CD4-positive, alpha-beta T cell (primary cell): ENCODE results near the gene PIGL. TPM values are rescaled to one million over a fixed set of nuclear protein-coding genes. Genes with fewer than 3 reads are reported as not detected.

ENCODE experiments used
- ATAC-seq: fragments of 200-7000 bp; cut with Tn5 transposase; one replicate; pipeline ENCODE4 v1.10.0; 2022; ENCODE audit warnings: mild to moderate bottlenecking; ENCODE audit not compliant: poor library complexity
- CTCF ChIA-PET: fragments of 350-600 bp; sonication (Branson Sonifier 250); formaldehyde crosslinking; loops from one replicate; lab custom pipeline; 2021; ENCODE audit warnings: antibody characterized with exemption, inconsistent platforms; lab: Charles Lee
- POLR2A ChIA-PET: fragments of 350-600 bp; sonication (Branson Sonifier 250); formaldehyde crosslinking; loops from one replicate; lab custom pipeline; 2021; ENCODE audit warnings: antibody characterized with exemption, inconsistent platforms; lab: Charles Lee
- DNase-seq, 14 experiments: peaks; one replicate each; pipeline ENCODE4 v3.0.0-alpha.2; 2013 to 2020; ENCODE audit warnings: mixed read lengths in 2 of 14
- H3K27ac ChIP-seq, 2 donors: one replicate each; pipeline versions ENCODE4 v1.5.1 to v1.7.0; 2013; ENCODE audit warnings: low read length in 2 of 2, low read depth in 1 of 2, mild to moderate bottlenecking in 1 of 2
- H3K27me3 ChIP-seq, 2 experiments: 1 replicate in 1 of 2; 2 replicates in 1 of 2; pipeline versions ENCODE4 v1.6.1 to v1.7.0; 2013; ENCODE audit warnings: low read length in 2 of 2, control low read depth in 1 of 2, mild to moderate bottlenecking in 1 of 2, moderate library complexity in 1 of 2; ENCODE audit not compliant: insufficient read depth in 2 of 2, control insufficient read depth in 1 of 2
- H3K36me3 ChIP-seq: one replicate; pipeline ENCODE4 v1.6.1; 2013; ENCODE audit warnings: low read length, control low read depth; ENCODE audit not compliant: insufficient read depth
- H3K4me1 ChIP-seq: one replicate; pipeline ENCODE4 v1.6.1; 2013; ENCODE audit warnings: low read length, control low read depth; ENCODE audit not compliant: insufficient read depth
- H3K4me3 ChIP-seq: one replicate; pipeline ENCODE4 v1.5.1; 2013; ENCODE audit warnings: mild to moderate bottlenecking, low read length, moderate library complexity
- H3K9me3 ChIP-seq, 2 experiments: 1 replicate in 1 of 2; 2 replicates in 1 of 2; pipeline versions ENCODE4 v1.6.1 to v1.7.0; 2013; ENCODE audit warnings: low read length in 2 of 2, mild to moderate bottlenecking in 2 of 2, control low read depth in 1 of 2, moderate library complexity in 1 of 2; ENCODE audit not compliant: control insufficient read depth in 1 of 2, insufficient read depth in 1 of 2
- H3K27ac Mint-ChIP-seq: one replicate; pipeline ENCODE4 v1.8.0; 2020; ENCODE audit warnings: mixed read lengths
- H3K27me3 Mint-ChIP-seq: one replicate; pipeline ENCODE4 v1.8.0; 2021; ENCODE audit warnings: mixed read lengths
- H3K36me3 Mint-ChIP-seq: one replicate; pipeline ENCODE4 v1.8.0; 2021; ENCODE audit warnings: low read depth, mixed read lengths
- H3K4me1 Mint-ChIP-seq: one replicate; pipeline ENCODE4 v1.8.0; 2021; ENCODE audit warnings: low read depth, mixed read lengths
- H3K4me3 Mint-ChIP-seq: one replicate; pipeline ENCODE4 v1.8.0; 2020; ENCODE audit warnings: mild to moderate bottlenecking, mixed read lengths
- H3K9me3 Mint-ChIP-seq: one replicate; pipeline ENCODE4 v1.8.0; 2020; ENCODE audit warnings: mixed read lengths
- CTCF ChIP-seq: fragments of 200-600 bp; IDR thresholded peaks from one replicate; pipeline ENCODE4 v1.8.0; 2022; ENCODE audit warnings: antibody characterized with exemption, mild to moderate bottlenecking
- intact Hi-C, 2 experiments: fragments of 100-400 bp; cut with DNase I in 1 of 2; cut with micrococcal nuclease in 1 of 2; formaldehyde crosslinking; loops; one replicate each; pipeline versions ENCODE4 v1.15.1 to v1.9.0; 2023 to 2025; cut with DNase I, micrococcal nuclease
- total RNA-seq, 174 experiments: library from RNA in 2 of 174; stranded (reverse) in 2 of 174; gene quantifications; one replicate each; pipeline ENCODE4 v1.2.3 and lab custom pipeline; 2021 to 2026

The PIGL gene
- total RNA-seq, 2 experiments from 2014 or later = 48.4 to 49.0 TPM

DNA sequence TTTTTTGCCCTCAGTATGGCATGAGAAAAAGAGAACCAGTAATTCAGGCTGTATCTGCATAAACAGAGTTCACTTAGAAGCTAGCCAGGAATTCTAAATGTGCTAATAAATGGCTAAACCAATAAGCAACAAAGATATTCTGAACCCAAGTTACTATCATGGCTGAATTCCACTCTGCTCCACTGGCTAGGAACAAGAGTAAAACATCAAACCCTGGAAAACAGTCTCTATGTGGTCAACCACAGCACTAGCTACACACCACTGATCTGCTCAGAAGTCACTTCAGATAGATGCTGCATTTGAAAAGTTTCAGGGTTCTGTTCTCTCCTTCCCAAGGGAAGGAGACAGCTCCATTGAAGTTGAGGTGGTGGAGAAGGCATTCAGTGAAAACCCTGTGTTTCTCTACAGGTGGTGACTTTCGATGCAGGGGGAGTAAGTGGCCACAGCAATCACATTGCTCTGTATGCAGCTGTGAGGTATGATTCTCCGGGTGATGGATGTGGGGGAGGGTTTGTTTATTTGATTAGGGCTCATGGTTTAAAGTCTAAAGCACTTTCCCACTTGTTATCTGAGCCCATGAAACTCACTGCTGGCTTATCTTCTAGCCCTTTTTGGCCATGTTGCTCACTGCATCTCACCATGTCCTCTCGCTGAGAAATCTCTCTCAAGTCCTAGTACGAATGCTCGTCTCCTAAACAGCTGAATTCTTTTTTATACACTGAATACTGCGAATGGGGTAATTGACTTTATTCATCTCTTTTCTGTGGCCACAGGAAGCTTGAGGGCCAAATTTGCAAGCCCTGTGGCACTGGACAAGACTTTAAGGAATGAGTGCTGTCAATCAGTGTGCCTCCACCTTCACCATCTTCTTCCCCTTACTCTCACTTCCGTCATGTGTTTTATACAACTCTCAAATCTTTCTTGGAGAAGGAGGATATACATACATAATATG lies 96.4 kb downstream of the PIGL start:
- H3K4me3 Mint-ChIP-seq = no peak overlapping the region
- ATAC-seq = no peak
- TF ChIP-seq CTCF = no peak

GRCh38 chr17:16314189-16314588 lies 97.2 kb downstream of the PIGL start:
- TF ChIP-seq CTCF = no peak
- peaks cover 8% of the 10 kb centered on the region for H3K4me1 ChIP-seq
- intact Hi-C loops = no loop called here
- H3K27me3 ChIP-seq = no peaks in the 10 kb centered on the region
- H3K4me3 ChIP-seq = no peak overlapping the region
- no peak overlapping the region for H3K27ac ChIP-seq
- Mint-ChIP-seq H3K36me3 (peaks cover 53% of the 10 kb centered on the region), H3K27me3 (no peaks in the 10 kb centered on the region), H3K4me1 (peaks cover 25% of the 10 kb centered on the region), H3K9me3 (no peaks in the 10 kb centered on the region), H3K4me3 (no peak overlapping the region), H3K27ac (no peak overlapping the region)
- ChIA-PET CTCF (interaction anchor here (1.1 kb wide), 1 partner anchor 79 kb away, joined by 5 read pairs; no protein-coding TSS in a partner anchor), POLR2A (interaction anchor here (0.5 to 1.1 kb wide), 3 partner anchors 13 to 36 kb away, joined by 3 read pairs; no protein-coding TSS in a partner anchor)
- H3K9me3 ChIP-seq = no peaks in the 10 kb centered on the region
- peaks cover 5% of the 10 kb centered on the region for H3K36me3 ChIP-seq
- no peak for DNase-seq
- no peak for ATAC-seq

More for the DNA sequence above, 96.4 kb downstream of the PIGL start:
- Histone ChIP-seq H3K36me3 (peaks cover 5% of the 10 kb centered on the region), H3K27ac (no peak overlapping the region), H3K27me3 (no peaks in the 10 kb centered on the region), H3K9me3 (no peaks in the 10 kb centered on the region), H3K4me1 (peaks cover 8% of the 10 kb centered on the region), H3K4me3 (no peak overlapping the region)
- CTCF ChIA-PET = interaction anchor here (1.1 kb wide), 1 partner anchor 78 kb away, joined by 5 read pairs; no protein-coding TSS in a partner anchor
- POLR2A ChIA-PET = interaction anchor here (0.5 to 0.7 kb wide), 2 partner anchors 12 to 36 kb away, joined by 3 read pairs; no protein-coding TSS in a partner anchor
- no peaks in the 10 kb centered on the region for H3K27me3 Mint-ChIP-seq
- H3K9me3 Mint-ChIP-seq = no peaks in the 10 kb centered on the region
- H3K36me3 Mint-ChIP-seq = peaks cover 52% of the 10 kb centered on the region
- intact Hi-C loops = no loop called here
- peaks cover 25% of the 10 kb centered on the region for H3K4me1 Mint-ChIP-seq
- peak overlapping the region; percentile 24 for H3K27ac Mint-ChIP-seq
- DNase-seq = no peak

- POLR2A ChIA-PET = interaction anchor here (1.1 kb wide), 1 partner anchor 29 kb away, joined by 3 read pairs; no protein-coding TSS in a partner anchor
- intact Hi-C loops = no loop called here
- DNase-seq (no peak), ATAC-seq (no peak)
- Histone ChIP-seq H3K27me3 (no peaks in the 10 kb centered on the region), H3K27ac (no peak overlapping the region), H3K36me3 (peaks cover 7% of the 10 kb centered on the region), H3K9me3 (no peaks in the 10 kb centered on the region), H3K4me1 (peaks cover 8% of the 10 kb centered on the region), H3K4me3 (no peak overlapping the region)
- Mint-ChIP-seq H3K9me3 (no peaks in the 10 kb centered on the region), H3K27me3 (no peaks in the 10 kb centered on the region), H3K36me3 (peaks cover 56% of the 10 kb centered on the region), H3K4me1 (peaks cover 25% of the 10 kb centered on the region), H3K27ac (no peak overlapping the region), H3K4me3 (no peak overlapping the region)
- CTCF ChIA-PET = no interaction called here
- TF ChIP-seq CTCF = no peak
Observed at GRCh38 chr17:16314859-16315258, 97.8 kb downstream of the PIGL start.
